Glutamatergic neuron (in vitro differentiated cells): ENCODE data around the gene DIP2B. TPM values are rescaled to one million over a fixed set of nuclear protein-coding genes. Genes with fewer than 3 reads are reported as not detected.
A peak's percentile ranks its signal among the peaks of the same experiment; 100 is the strongest.

Experiments used
- DNase-seq: peaks from one replicate; pipeline ENCODE4 v3.0.0; 2022
- H3K27ac Mint-ChIP-seq: one replicate; pipeline ENCODE4 v1.8.0; 2020; ENCODE audit warnings: mild to moderate bottlenecking, mixed read lengths, inconsistent platforms; ENCODE audit not compliant: unreplicated experiment
- H3K27me3 Mint-ChIP-seq: one replicate; pipeline ENCODE4 v1.8.0; 2020; ENCODE audit warnings: mild to moderate bottlenecking, moderate library complexity, mixed read lengths, inconsistent platforms; ENCODE audit not compliant: unreplicated experiment
- H3K36me3 Mint-ChIP-seq: one replicate; pipeline ENCODE4 v1.8.0; 2020; ENCODE audit warnings: mild to moderate bottlenecking, mixed read lengths, inconsistent platforms; ENCODE audit not compliant: unreplicated experiment
- H3K4me1 Mint-ChIP-seq: one replicate; pipeline ENCODE4 v1.8.0; 2020; ENCODE audit warnings: mild to moderate bottlenecking, low read depth, mixed read lengths, inconsistent platforms; ENCODE audit not compliant: unreplicated experiment
- H3K4me3 Mint-ChIP-seq: one replicate; pipeline ENCODE4 v1.8.0; 2020; ENCODE audit warnings: mild to moderate bottlenecking, mixed read lengths, inconsistent platforms; ENCODE audit not compliant: unreplicated experiment
- H3K9me3 Mint-ChIP-seq: one replicate; pipeline ENCODE4 v1.8.0; 2020; ENCODE audit warnings: mild to moderate bottlenecking, moderate library complexity, mixed read lengths, inconsistent platforms; ENCODE audit not compliant: unreplicated experiment
- CTCF ChIP-seq: fragments of 200-600 bp; sonication (generic); IDR thresholded peaks from one replicate; pipeline ENCODE4 v1.5.0; 2021; ENCODE audit not compliant: partially characterized antibody, unreplicated experiment
- total RNA-seq: library from RNA; stranded (reverse); fragmentation: NEBNext Ultra II Directional; extraction: Animal tissue kit (Norgen Biotek cat#: 25700); gene quantifications from one replicate; pipeline ENCODE4 v1.2.1, GENCODE V29; 2021; ENCODE audit not compliant: unreplicated experiment

DIP2B gene
- total RNA-seq, 1 donor from 2014 or later = 37.3 TPM

GRCh38 chr12:50728417-50728816 lies 223.6 kb downstream of the DIP2B start:
- no peaks in the 10 kb centered on the region for H3K27me3 Mint-ChIP-seq
- no peak for DNase-seq
- H3K36me3 Mint-ChIP-seq = peaks cover 4% of the 10 kb centered on the region
- no peak overlapping the region for H3K4me3 Mint-ChIP-seq
- no peak overlapping the region for H3K27ac Mint-ChIP-seq
- H3K4me1 Mint-ChIP-seq = no peaks in the 10 kb centered on the region
- no peak for TF ChIP-seq CTCF
- H3K9me3 Mint-ChIP-seq = peaks cover 1% of the 10 kb centered on the region

- Mint-ChIP-seq H3K36me3 (peaks cover 4% of the 10 kb centered on the region), H3K27ac (no peak overlapping the region), H3K4me1 (no peaks in the 10 kb centered on the region), H3K4me3 (no peak overlapping the region), H3K9me3 (peaks cover 1% of the 10 kb centered on the region), H3K27me3 (no peaks in the 10 kb centered on the region)
- DNase-seq = no peak
- no peak for TF ChIP-seq CTCF
Measured at GRCh38 chr12:50728841-50729240, 224.1 kb downstream of the DIP2B start.

- no peak overlapping the region for H3K27ac Mint-ChIP-seq
- peaks cover 4% of the 10 kb centered on the region for H3K36me3 Mint-ChIP-seq
- no peak overlapping the region for H3K4me3 Mint-ChIP-seq
Measured at GRCh38 chr12:50732591-50732990, 227.8 kb downstream of the DIP2B start.

GRCh38 chr12:50733706-50734105 lies 228.9 kb downstream of the DIP2B start:
- peaks cover 2% of the 10 kb centered on the region for H3K36me3 Mint-ChIP-seq
- DNase-seq = no peak
- H3K4me1 Mint-ChIP-seq = no peaks in the 10 kb centered on the region
- H3K27me3 Mint-ChIP-seq = no peaks in the 10 kb centered on the region
- no peak overlapping the region for H3K4me3 Mint-ChIP-seq
- TF ChIP-seq CTCF = no peak
- H3K9me3 Mint-ChIP-seq = peaks cover 1% of the 10 kb centered on the region
- H3K27ac Mint-ChIP-seq = no peak overlapping the region

More at GRCh38 chr12:50732591-50732990, 227.8 kb downstream of the DIP2B start:
- no peak for TF ChIP-seq CTCF
- H3K4me1 Mint-ChIP-seq = no peaks in the 10 kb centered on the region
- H3K27me3 Mint-ChIP-seq = no peaks in the 10 kb centered on the region
- H3K9me3 Mint-ChIP-seq = peaks cover 1% of the 10 kb centered on the region
- DNase-seq = no peak

- H3K4me3 Mint-ChIP-seq = no peak overlapping the region
- no peaks in the 10 kb centered on the region for H3K27me3 Mint-ChIP-seq
- H3K27ac Mint-ChIP-seq = no peak overlapping the region
- H3K36me3 Mint-ChIP-seq = no peaks in the 10 kb centered on the region
- no peaks in the 10 kb centered on the region for H3K4me1 Mint-ChIP-seq
- DNase-seq = peak; percentile 37
- TF ChIP-seq CTCF = peak; percentile 64
- H3K9me3 Mint-ChIP-seq = peaks cover 1% of the 10 kb centered on the region
Measured at GRCh38 chr12:50734409-50735263, 229.9 kb downstream of the DIP2B start.
